ENCODE results near the gene RUNX1.

GRCh38 chr21:34999397-34999941 is 49.6 kb downstream of the RUNX1 start:
- no peak for TF ChIP-seq CTCF (IDR thresholded peaks at IDR 0.05 in 2 of 3, conservative IDR thresholded peaks at IDR 0.05 in 1 of 3; ENCODE audit: control insufficient read depth in 2 of 3, extremely low read depth in 1 of 3, insufficient read depth in 1 of 3, low read depth in 3 of 3, low read length in 3 of 3)
- no peak for TF ChIP-seq POLR2A (IDR thresholded peaks at IDR 0.05; ENCODE audit: low read depth, low read length)
- TF ChIP-seq CBX3 (IDR thresholded peaks at IDR 0.05; ENCODE audit: borderline replicate concordance, low read depth), result no peak

All from GM12878 (cell line).